KG1 (cell line): Measurements from ENCODE around the gene CACNB4.

Source experiments
- DNase-seq: peaks from one replicate; lab custom pipeline; 2025; lab: John Stamatoyannopoulos, UW

Gene CACNB4

GRCh38 chr2:152088006-152088405 is 10.8 kb downstream of the CACNB4 start:
- DNase-seq = no peak

DNA sequence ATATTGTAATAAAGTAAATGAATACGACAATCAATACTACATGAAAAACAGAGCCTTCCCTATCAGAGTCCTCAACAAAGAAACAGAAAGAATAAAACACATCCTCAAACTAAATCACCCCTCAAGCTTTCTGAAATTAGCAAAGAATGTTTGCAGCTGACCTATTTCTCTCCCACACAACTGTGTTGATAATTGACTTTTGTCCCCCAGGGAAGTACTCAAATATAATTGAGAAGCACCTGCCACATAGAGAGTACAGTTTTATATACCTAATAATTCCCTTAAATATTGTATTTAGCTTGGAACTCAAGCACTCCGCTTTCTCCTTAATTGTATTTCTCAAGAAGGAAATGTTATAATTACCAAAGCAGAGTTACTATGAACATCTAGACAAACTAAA is 12.6 kb downstream of the CACNB4 start:
- DNase-seq = no peak

DNA sequence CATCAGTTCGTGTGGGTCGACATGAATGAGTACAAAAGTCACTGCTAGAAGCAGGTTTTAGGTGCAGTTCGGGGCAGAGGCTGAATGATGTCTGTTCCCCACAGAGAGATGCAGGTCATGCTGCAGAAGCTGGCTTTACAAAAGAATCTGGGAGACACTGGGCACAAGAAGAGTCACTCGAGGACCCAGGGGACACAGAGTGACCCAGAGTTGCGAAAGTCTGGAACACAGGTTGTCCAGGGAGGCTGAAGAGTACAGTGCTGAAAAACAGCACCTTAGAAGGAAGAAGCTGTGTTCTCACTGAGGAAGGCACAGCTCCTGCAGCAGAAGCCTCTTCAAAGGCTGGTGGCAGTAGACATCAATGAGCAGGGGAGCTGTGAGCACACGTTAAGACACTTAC is 14.8 kb downstream of the CACNB4 start:
- no peak for DNase-seq

GRCh38 chr2:152083202-152083875 is 15.5 kb downstream of the CACNB4 start:
- DNase-seq = no peak

- DNase-seq = no peak
Observed at GRCh38 chr2:152078662-152079061, 20.2 kb downstream of the CACNB4 start.

GRCh38 chr2:152078023-152078422 is 20.8 kb downstream of the CACNB4 start:
- no peak for DNase-seq

DNA sequence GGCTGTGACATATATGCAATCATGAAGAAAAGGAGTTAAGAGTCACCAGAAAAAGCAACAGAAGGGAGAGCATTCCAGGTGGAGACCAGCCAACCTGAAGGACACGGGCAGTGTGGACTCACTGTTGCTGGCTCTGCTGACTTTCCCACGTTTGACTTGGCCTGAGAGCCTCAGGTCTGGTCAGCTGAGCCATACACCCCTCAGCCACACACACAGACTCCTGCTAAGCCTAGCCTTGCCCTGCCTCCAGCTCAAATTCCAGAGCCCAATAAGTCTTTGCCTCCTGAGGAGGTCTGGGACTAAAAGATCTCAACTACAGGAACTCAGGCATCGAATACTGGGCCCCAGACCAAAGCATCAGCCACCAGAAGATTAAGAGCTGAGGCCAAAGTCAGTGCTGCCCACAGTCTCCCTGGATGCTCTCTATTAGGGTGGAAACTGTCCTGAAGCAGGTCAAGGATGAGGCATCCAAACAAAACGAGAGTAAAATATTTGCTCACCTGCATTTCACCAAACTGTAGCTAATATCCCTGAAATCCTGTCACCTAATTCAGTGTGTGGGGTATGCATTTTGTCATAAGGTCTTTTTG is 23.3 kb downstream of the CACNB4 start:
- DNase-seq = no peak

DNA sequence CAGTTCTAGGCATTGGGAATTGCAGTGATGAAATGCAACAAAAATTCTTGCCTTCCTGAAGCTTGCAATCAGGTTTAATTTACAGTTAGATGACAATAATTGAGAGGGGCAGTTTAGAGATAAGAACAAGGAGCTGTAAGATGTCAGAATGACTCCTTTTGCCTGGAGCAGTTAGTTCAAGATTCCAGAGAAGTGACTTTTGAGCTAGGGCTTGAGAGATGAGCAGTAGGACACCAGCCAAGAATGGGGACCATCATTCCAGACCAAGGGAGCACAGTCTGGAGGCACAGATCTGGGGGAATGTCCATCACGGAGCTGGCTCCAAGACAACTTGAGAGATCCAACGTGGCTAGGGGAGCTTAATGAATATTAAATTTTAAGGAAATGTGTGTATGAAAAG is 26.8 kb downstream of the CACNB4 start:
- no peak for DNase-seq

GRCh38 chr2:152071518-152071917 is 27.3 kb downstream of the CACNB4 start:
- no peak for DNase-seq

- DNase-seq = no peak
Observed at GRCh38 chr2:152071092-152071491, 27.8 kb downstream of the CACNB4 start.

DNA sequence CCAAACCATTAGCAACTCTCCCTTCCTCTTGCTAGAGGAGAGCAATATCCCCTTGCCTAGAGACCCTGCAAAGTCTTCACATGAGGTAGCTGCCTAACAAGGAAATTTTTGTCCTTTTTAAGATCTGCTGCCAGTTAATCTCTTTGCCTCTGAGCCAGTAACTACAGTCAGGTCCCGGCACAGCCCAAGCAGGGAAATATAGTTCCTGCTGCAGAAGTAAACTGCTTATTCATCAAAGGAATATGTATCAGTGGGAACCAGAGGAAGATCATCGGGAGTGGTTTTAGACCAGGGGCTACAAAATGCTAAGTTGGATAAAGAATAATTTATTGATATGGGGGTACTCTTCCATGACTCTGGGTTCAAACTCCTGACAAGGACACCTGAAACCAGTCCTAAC is 30.6 kb downstream of the CACNB4 start:
- no peak for DNase-seq

GRCh38 chr2:152067823-152068222 is 31.0 kb downstream of the CACNB4 start:
- no peak for DNase-seq

GRCh38 chr2:152065945-152066344 is 32.9 kb downstream of the CACNB4 start:
- DNase-seq = no peak

DNA sequence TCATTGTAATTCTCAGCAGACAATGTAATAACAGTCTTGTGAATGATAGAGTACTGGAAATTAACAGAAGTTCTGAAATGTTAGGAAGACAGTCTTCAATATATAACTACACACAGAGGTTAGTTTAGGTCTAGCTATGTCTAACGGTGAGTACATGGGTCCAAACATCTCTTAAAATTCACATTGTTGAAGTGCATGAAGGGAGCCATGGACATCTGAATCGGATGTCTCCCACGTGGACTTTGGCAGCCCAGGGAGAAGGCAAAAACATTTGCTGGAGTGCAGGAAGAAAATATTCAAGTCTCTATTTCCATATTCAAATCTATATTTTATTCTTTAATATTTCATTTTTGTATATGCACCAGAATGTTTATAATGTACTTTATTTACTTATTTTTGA is 34.8 kb downstream of the CACNB4 start:
- no peak for DNase-seq

GRCh38 chr2:152063325-152063924 is 35.4 kb downstream of the CACNB4 start:
- DNase-seq = no peak

- DNase-seq = no peak
Observed at GRCh38 chr2:152062125-152063091, 36.4 kb downstream of the CACNB4 start.

DNA sequence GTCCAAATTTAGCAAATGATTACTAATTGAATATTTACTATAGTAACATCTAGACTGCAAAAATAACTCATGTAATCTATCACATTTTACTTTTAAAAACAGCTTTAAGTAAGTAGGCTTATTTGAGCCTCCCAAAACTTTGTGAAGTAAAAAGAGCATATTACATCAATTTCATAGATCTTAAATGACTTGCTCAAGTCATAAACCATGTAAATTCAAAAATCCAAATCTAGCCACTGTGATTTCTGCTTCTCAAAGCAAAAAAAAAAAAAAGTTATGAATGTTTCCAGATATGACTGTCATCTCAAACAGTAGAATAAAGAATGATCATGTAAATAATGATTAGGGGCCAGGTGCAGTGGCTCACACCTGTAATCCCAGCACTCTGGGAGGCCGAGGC is 37.5 kb downstream of the CACNB4 start:
- DNase-seq = no peak

GRCh38 chr2:152058655-152059054 is 40.2 kb downstream of the CACNB4 start:
- no peak for DNase-seq

DNA sequence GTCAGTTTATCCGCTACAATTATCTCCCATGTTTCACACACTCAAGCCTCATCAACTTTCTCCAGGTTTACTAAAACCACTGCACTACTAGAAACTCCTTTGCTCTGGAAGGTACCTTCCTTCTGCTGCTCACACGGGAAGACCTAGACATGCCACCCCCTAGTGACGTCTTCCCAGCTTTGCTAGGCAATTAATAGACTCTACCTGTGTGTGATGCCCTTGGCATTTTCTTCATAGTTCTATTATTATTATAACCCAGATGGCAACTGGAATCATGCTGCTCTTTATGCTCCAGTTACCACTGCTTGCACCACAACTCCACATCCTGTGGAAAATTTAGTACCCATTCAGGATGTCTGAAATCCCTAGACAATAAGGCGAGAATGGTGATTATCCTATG is 42.4 kb downstream of the CACNB4 start:
- no peak for DNase-seq

GRCh38 chr2:152055366-152056108 is 43.3 kb downstream of the CACNB4 start:
- DNase-seq = no peak

DNA sequence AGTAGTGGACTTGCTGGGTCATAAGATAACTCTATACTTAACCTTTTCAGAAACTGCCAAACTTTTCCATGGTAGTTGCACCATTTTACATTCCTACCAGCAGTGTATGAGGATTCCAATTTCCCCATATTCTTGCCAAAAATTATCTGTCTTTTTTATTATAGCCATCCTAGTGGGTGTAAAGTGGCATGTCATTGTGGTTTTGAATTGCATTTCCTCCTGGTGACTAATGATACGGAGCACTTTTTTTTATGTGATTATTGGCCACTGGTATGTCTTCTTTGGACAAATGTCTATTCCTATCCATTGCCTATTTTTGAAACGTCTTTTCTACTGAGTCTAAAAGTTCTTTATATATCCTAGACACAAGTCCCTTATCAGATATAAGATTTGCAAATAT is 44.3 kb downstream of the CACNB4 start:
- DNase-seq = no peak

GRCh38 chr2:152051436-152051835 is 47.4 kb downstream of the CACNB4 start:
- DNase-seq = no peak
